CD4-positive, alpha-beta T cell treated with Interleukin-15 for 1 hour (primary cell): ENCODE results near the gene TMEM108.

ENCODE experiments used
- DNase-seq: peaks from one replicate; pipeline ENCODE4 v3.0.0-alpha.2; 2020

The TMEM108 gene

DNA sequence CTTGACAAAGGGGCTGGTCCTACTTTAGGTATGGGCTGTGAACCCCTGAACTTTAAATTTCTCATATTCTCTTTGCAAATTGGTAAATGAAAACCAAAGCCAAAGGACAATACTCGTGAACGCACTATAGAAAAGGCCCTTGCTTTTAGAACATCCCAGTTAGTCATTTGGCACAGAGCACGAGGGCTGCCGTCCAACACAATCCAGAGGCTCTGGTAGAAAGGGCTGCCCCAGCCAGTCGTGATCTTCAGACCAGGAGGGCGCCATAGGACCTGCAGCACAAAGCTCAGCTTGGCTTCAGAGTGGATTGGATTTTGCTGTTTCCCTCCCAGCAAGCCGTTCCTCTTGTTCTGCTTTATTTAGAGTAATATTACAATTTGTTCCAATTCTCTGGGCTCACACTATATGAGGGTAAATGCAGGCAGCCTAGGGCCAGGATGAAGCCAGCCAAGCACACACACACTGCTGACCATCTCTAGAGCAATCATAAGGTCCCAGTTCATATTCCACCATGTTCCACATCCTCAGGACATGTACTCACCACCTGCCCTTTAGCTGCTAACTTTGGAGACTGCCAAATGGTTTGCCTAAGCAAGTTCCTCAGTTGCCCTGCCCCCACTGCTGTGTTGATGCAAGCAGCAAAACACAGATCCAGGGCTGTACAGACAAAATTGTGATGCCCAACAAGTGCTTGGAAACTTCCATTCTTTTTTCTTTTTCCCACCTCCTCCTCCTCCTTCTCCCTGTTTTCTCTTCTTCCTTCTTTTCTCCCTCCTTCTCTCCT is 355.7 kb downstream of the TMEM108 start:
- no peak for DNase-seq

GRCh38 chr3:133394561-133395311 is 356.5 kb downstream of the TMEM108 start:
- no peak for DNase-seq

- no peak for DNase-seq
These were observed 358.7 kb downstream of the TMEM108 start for GRCh38 chr3:133396906-133397305.

DNA sequence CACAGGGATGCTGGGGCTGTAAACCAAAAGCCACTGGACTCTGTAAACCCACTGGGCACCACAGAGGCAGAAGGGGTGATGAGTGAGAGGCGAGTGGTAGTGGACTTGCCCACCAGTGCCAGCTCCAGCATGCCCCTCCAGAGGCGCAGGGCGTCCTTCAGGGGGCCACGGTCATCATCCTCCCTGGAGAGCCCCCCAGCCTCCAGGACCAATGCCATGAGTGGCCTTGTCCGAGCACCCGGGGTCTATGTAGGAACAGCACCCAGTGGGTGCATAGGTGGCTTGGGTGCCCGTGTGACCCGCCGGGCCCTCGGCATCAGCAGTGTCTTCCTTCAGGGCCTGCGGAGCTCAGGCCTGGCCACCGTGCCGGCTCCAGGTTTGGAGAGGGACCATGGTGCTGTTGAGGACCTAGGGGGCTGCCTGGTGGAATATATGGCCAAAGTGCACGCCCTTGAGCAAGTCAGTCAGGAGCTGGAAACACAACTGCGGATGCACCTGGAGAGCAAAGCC is 361.9 kb downstream of the TMEM108 start, which contains the start of gene BFSP2:
Gene BFSP2 (plus strand): TSS at position 51 of the 510 bp plus-strand sequence. CDS start 28 bp downstream, at position 79.
- DNase-seq: no peak

DNA sequence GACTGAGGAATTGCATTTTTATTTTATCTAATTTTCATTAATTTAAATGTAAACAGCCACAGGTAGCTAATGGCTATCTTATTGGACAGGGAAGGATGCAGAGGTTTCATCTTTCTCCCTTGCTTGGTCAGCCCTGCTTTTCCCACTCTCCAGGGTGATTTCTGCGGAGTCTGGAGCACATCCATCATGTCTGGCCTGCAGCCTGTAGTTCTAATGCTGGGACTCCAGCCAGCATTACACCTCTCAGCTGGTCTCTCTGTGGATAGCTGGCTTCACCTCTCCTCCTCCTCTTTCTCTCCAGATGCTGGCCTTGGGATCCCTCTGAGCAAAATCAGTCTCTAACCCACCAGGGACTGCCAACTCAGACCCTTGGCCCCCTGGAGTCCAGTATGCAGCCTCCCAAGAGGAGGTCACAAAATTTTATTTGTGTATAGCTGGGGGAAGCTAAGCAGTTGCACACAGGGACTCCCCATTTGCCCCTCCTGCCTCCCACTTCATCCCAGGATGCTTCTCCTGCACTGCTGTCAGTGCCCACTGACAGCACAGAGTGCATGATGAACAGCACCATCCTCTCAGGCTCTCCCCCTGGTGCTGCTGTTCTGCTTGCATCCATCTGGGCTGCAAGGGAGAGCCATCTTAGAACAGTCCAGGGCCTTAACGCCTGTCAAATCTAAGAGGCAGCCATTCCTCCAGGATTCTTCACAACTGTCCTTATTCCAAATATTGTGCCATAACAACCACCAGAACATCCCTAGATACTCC is 363.4 kb downstream of the TMEM108 start:
- DNase-seq: no peak

DNA sequence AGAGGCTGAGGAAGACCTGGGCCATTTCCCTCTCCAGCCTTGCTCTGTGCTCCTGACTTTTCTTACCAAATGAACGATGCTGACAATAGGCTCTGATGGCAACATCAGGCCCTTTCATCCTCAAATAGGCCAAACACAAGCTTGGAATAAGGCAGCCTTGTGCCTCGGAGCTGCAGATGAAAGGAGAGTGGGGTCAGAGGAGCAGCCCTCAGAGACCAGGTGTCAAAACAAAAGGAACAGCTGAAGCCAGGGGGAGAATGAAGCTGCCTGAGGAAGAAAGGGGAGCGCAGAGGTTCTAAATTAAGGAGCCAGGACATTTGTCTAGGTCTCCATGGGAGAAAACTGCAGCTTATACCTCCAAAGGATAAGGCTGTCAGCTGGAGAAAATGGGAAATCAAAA is 366.7 kb downstream of the TMEM108 start:
- no peak for DNase-seq

DNA sequence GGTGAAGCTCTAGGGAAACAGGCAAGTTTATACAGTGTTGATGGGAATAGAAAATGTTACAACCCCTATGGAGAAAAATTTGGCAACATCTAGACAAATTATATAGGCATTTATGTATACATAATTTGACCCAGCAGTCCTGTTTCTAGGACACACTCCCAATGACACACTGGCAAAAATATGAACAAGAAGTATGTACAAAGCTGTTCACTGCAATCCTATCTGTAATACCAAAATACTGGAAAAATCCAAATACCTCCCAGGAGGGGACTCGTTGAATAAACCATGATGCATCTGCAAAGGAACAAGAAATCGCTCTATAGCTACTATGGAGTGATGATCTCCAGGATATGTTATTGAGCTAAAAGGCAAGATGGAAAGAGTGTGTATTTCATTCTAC is 370.2 kb downstream of the TMEM108 start:
- no peak for DNase-seq

DNA sequence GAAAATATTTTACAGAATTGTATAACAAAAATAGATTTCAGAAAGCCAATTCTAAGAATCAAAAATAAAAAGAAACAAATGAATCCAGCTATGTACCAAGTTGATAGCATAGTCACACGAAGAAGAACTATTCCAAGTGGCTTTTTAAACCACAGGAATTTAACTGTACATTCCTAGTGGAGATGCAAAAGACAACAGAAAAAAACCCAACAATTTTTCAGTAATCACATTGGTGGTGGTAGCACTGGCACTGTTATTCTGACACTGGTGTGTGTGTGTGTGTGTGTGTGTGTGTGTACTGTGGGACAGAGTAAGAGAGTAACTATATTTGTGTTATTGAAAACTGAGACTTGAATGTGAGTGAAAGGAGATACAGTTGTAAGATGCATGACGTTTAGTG is 370.8 kb downstream of the TMEM108 start:
- no peak for DNase-seq

GRCh38 chr3:133410191-133410892 is 372.2 kb downstream of the TMEM108 start:
- DNase-seq: no peak

DNA sequence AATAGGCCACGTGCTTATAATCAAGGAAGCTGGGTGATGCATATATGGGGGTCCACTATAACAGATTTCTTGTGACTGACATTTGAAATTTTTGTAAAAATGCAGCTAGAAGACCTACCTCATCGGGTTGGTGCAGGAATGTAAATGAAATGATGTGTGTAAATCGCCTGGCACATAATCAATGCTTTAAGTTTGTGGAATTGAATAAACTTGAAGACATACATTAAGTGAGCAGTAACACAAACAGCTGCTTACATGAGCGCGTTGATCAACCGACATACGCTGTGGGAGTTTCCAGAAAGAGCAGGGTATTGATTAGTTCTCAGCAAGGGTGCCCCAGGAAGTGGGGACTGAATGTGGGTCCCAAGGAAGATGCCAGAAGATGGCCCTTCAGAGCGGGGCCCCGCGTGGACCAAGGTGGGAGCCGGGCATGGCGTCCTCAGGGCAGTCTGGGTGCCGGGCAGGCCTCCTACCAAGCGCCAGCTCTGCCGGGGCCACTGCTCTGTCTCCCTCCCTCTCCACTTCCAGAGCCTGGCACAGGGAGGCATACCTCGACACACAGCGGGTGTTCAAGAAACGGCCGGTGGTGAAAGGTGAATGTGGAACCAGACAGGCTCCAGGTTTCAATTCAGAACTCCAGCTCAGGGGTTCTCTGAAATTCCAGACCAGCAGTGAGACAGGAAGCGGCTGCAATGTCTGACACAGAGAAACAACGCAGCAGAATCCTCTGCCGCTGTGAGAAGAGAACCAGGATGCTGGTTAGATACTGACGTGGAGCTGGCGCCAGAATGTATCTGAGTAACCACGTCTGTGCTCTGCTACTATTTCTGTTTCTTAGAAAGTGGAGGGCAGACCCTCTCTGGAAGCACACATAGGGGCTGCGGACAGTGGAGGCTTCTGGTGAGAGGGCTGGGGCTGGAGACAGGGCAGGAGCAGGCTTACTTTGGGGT is 374.3 kb downstream of the TMEM108 start:
- DNase-seq: no peak

- no peak for DNase-seq
These were observed 375.2 kb downstream of the TMEM108 start for GRCh38 chr3:133413161-133414020.

- no peak for DNase-seq
These were observed 375.8 kb downstream of the TMEM108 start for GRCh38 chr3:133414021-133414392.

DNA sequence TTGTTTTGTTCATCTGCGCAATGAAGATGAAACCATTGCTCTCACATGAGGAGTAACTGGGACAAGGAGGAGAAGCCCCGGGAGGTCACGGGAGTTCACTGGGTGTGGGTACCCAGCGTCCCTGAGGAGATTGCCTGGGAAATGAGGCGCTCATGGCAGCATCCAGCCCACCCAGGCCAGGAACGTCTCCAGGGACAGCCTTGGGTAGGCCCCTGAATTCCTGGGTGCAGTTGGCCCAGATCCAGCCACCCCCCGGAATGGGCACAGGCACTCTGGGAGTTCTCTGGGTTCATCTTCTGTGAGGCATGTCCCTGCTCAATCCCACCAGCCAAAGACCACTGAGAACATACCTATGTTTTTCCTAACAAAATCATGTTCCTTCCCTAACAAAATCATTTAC is 380.2 kb downstream of the TMEM108 start:
- no peak for DNase-seq

- DNase-seq: no peak
These were observed 381.1 kb downstream of the TMEM108 start for GRCh38 chr3:133419151-133419909.

GRCh38 chr3:133424937-133425869 is 387.0 kb downstream of the TMEM108 start:
- no peak for DNase-seq

GRCh38 chr3:133425898-133426297 is 387.7 kb downstream of the TMEM108 start:
- no peak for DNase-seq

DNA sequence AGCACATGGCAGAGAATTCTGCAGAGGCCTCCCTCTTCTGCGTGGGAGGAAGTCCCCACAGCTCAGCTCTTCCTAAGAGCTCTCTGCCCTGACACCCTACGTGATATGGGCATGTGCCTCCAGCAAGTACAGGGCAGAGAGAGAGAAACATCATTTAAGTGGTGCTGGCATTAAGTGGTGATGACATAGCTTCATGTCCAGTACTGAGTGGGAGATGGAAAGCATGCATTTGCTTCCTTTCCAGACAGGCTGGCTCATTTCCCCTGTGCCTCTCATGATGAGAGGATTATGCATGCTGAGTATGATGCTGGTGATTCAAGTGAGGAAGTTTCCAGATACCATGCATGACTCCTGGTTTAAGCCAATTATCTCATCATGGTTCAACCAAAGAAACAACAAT is 388.5 kb downstream of the TMEM108 start:
- DNase-seq: no peak

DNA sequence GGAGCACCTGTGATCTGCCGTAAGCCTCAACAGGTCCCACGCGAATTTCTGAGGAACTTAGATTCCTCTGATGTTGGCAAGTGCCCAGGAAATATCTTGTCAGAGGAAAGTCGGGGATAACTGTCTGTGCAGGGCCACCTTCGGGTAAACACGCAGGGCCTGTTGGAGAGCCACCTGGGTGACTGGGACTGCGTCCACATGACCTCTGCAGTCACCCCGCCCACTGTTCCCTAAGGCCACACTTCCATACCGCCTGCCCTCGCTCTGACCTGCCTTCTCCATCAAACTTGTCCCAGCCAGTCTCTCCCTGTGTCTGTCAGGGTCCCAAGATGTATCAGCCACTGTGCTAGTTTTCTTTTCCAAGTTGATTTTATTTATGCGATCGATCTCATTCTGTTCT is 390.4 kb downstream of the TMEM108 start:
- no peak for DNase-seq

GRCh38 chr3:133429063-133429462 is 390.9 kb downstream of the TMEM108 start:
- no peak for DNase-seq
